Tibial nerve (tissue), 4 donors: Measurements from ENCODE around the gene KRTAP5-6. TPM values are rescaled to one million over a fixed set of nuclear protein-coding genes. Genes with fewer than 3 reads are reported as not detected.

Experiments
- DNase-seq, 2 donors: peaks; one replicate each; pipeline ENCODE4 v3.0.0-alpha.2; 2019; ENCODE audit warnings: low spot score in 2 of 2
- H3K27ac ChIP-seq, 4 donors: fragments of 200-600 bp; sonication (generic) in 3 of 4; one replicate each; pipeline ENCODE4 v1.5.1; 2017 to 2019; ENCODE audit warnings: mild to moderate bottlenecking in 1 of 4
- H3K27me3 ChIP-seq, 2 donors: fragments of 200-600 bp; sonication (generic) in 1 of 2; one replicate each; pipeline versions ENCODE4 v1.5.1 to v1.6.0; 2017 to 2019
- H3K36me3 ChIP-seq, 3 donors: fragments of 200-600 bp; sonication (generic); one replicate each; pipeline ENCODE4 v1.5.1; 2018 to 2019
- H3K4me1 ChIP-seq, 4 donors: fragments of 200-600 bp; sonication (generic) in 3 of 4; one replicate each; pipeline ENCODE4 v1.5.1; 2017 to 2019
- H3K4me3 ChIP-seq, 4 donors: fragments of 200-600 bp; sonication (generic) in 3 of 4; one replicate each; pipeline ENCODE4 v1.5.1; 2017 to 2019; ENCODE audit warnings: mild to moderate bottlenecking in 1 of 4, moderate library complexity in 1 of 4
- H3K9me3 ChIP-seq, 4 donors: fragments of 200-600 bp; sonication (generic) in 3 of 4; one replicate each; pipeline ENCODE4 v1.5.1; 2017 to 2019
- CTCF ChIP-seq, 5 experiments: fragments of 200-600 bp in 3 of 5; fragments of 450-650 bp in 2 of 5; sonication (generic) in 3 of 5; IDR thresholded peaks; one replicate each; pipeline ENCODE4 v1.5.1; 2016 to 2019; ENCODE audit warnings: antibody characterized with exemption in 5 of 5, mild to moderate bottlenecking in 3 of 5, moderate library complexity in 2 of 5
- EP300 ChIP-seq, 2 donors: sonication (generic); formaldehyde crosslinking; IDR thresholded peaks; one replicate each; pipeline ENCODE4 v1.6.1; 2017; ENCODE audit warnings: antibody characterized with exemption in 2 of 2, mild to moderate bottlenecking in 1 of 2
- POLR2A ChIP-seq, 2 donors: fragments of 450-650 bp; IDR thresholded peaks; one replicate each; pipeline ENCODE4 v1.6.1; 2017; ENCODE audit warnings: antibody characterized with exemption in 2 of 2, mild to moderate bottlenecking in 2 of 2, moderate library complexity in 2 of 2
- WGBS, 2 donors: methylation state at CpG; one replicate each; pipeline ENCODE4 v1.1.5; 2018; 5-methylcytosine and 5-hydroxymethylcytosine counted together
- total RNA-seq, 4 donors: library from RNA; depleted of rRNA; stranded (reverse); fragments of >200 nt; gene quantifications; one replicate each; pipeline ENCODE4 v1.1.0, GENCODE V29; 2016

Gene KRTAP5-6
- total RNA-seq: not detected

GRCh38 chr11:1696608-1697570 lies at the start of gene KRTAP5-6:
TSS of gene KRTAP5-6 (plus strand) at chr11:1697195. CDS start at chr11:1697246, 51 bp downstream.
- WGBS, 2 donors: 78 to 80% methylated on average over 9 to 10 of the region's 11 CpGs
- no peaks in the 10 kb centered on the region for H3K27me3 ChIP-seq
- H3K36me3 ChIP-seq: no peaks in the 10 kb centered on the region

GRCh38 chr11:1647901-1648652 lies 48.9 kb upstream of the KRTAP5-6 start:
- H3K4me1 ChIP-seq: peaks cover 0 to 7% (median 0%) of the 10 kb centered on the region in 4 donors
- no peaks in the 10 kb centered on the region for H3K27me3 ChIP-seq
- no peak for DNase-seq
- H3K27ac ChIP-seq: no peak overlapping the region
- 90 to 91% methylated on average over 29 to 32 of the region's 35 CpGs for WGBS, 2 donors
- H3K36me3 ChIP-seq: no peaks in the 10 kb centered on the region
- no peak for TF ChIP-seq EP300 (IDR thresholded peaks at IDR 0.05)
- TF ChIP-seq POLR2A (IDR thresholded peaks at IDR 0.05): no peak
- TF ChIP-seq CTCF (IDR thresholded peaks at IDR 0.05): no peak
- no peak overlapping the region for H3K4me3 ChIP-seq
- no peaks in the 10 kb centered on the region for H3K9me3 ChIP-seq

More at GRCh38 chr11:1696608-1697570, at the start of gene KRTAP5-6:
- Histone ChIP-seq H3K27ac (no peak within 1 kb of the TSS), H3K4me1 (peaks cover 0 to 15% (median 8%) of the 10 kb centered on the region in 4 donors), H3K4me3 (no peak within 1 kb of the TSS), H3K9me3 (no peaks in the 10 kb centered on the region)
- TF ChIP-seq CTCF (IDR thresholded peaks at IDR 0.05): no peak
- TF ChIP-seq EP300 (IDR thresholded peaks at IDR 0.05): no peak
- TF ChIP-seq POLR2A (IDR thresholded peaks at IDR 0.05): no peak
- DNase-seq: no peak

GRCh38 chr11:1648653-1649420 lies 48.2 kb upstream of the KRTAP5-6 start:
- TF ChIP-seq EP300 (IDR thresholded peaks at IDR 0.05): no peak
- no peak for TF ChIP-seq POLR2A (IDR thresholded peaks at IDR 0.05)
- TF ChIP-seq CTCF (IDR thresholded peaks at IDR 0.05): no peak
- no peak overlapping the region for H3K27ac ChIP-seq
- peaks cover 0 to 9% (median 0%) of the 10 kb centered on the region in 4 donors for H3K4me1 ChIP-seq
- WGBS, 2 donors: 86 to 91% methylated on average over 28 of the region's 28 CpGs
- H3K9me3 ChIP-seq: no peaks in the 10 kb centered on the region
- no peaks in the 10 kb centered on the region for H3K27me3 ChIP-seq
- DNase-seq: no peak
- H3K4me3 ChIP-seq: no peak overlapping the region
- no peaks in the 10 kb centered on the region for H3K36me3 ChIP-seq

- peaks cover 0 to 9% (median 0%) of the 10 kb centered on the region in 4 donors for H3K4me1 ChIP-seq
- H3K9me3 ChIP-seq: no peaks in the 10 kb centered on the region
- H3K27ac ChIP-seq: no peak overlapping the region
- DNase-seq: no peak
- TF ChIP-seq EP300 (IDR thresholded peaks at IDR 0.05) (no peak), CTCF (IDR thresholded peaks at IDR 0.05) (no peak), POLR2A (IDR thresholded peaks at IDR 0.05) (no peak)
- H3K27me3 ChIP-seq: peaks cover 0 to 5% of the 10 kb centered on the region in 2 donors
- H3K36me3 ChIP-seq: no peaks in the 10 kb centered on the region
- 85 to 87% methylated on average over 14 to 15 of the region's 15 CpGs for WGBS, 2 donors
- no peak overlapping the region for H3K4me3 ChIP-seq
Observed at GRCh38 chr11:1650034-1650917, 46.7 kb upstream of the KRTAP5-6 start.
